Epithelial cell of esophagus (primary cell): ENCODE results near the gene CGB7.
A peak's percentile ranks its signal among the peaks of the same experiment; 100 is the strongest.

Source experiments
- DNase-seq: peaks from one replicate; pipeline ENCODE4 v3.0.0; 2010; ENCODE audit warnings: low read depth
- H3K4me3 ChIP-seq: 2 replicates; pipeline ENCODE4 v1.5.1; 2011; ENCODE audit warnings: mild to moderate bottlenecking, low read length, control low read depth
- TF ChIP-seq, protein P1 (sequence below): IDR thresholded peaks from 2 replicates; pipeline ENCODE4 v1.5.1; 2011; ENCODE audit warnings: low read depth, mild to moderate bottlenecking, low read length, control low read depth, inconsistent platforms; ENCODE audit not compliant: insufficient read depth; ENCODE audit errors: missing control alignments

The CGB7 gene

DNA sequence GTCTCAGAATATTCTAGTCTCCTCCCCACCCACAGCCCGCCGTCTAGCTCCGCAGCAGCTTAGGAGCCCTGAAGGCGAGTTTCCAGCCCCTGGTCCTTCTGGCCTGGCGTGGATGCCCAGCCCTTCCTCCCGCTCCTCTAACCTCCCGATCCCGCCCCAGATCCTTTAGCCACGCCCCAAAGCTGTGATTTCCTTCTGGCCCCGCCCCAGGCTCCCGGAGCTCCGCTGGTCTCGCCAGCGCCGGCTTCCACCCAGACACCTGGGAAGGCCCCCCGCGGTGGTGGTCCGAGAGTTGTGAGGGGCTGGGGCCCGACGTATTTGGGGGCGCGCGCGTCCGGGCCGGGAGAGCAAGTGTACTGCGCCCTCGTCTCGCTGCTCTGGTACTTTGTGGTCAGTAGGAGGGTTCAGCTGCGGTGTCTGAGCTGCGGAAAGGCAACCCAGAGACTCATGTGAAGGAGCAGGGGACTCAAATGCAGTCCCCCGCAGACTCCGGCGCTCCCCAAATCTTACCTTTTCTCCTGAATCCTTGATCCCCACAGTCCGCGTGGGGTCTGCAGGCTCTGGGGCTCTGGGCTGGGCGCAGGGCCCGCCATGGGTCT, at the start of gene CGB7:
Gene CGB7, minus strand, starts transcription at position 114 of the 599 bp plus-strand sequence. CDS start 2,374 bp downstream, outside the sequence.
- DNase-seq = peak; percentile 73
- TF ChIP-seq, protein P1, sequence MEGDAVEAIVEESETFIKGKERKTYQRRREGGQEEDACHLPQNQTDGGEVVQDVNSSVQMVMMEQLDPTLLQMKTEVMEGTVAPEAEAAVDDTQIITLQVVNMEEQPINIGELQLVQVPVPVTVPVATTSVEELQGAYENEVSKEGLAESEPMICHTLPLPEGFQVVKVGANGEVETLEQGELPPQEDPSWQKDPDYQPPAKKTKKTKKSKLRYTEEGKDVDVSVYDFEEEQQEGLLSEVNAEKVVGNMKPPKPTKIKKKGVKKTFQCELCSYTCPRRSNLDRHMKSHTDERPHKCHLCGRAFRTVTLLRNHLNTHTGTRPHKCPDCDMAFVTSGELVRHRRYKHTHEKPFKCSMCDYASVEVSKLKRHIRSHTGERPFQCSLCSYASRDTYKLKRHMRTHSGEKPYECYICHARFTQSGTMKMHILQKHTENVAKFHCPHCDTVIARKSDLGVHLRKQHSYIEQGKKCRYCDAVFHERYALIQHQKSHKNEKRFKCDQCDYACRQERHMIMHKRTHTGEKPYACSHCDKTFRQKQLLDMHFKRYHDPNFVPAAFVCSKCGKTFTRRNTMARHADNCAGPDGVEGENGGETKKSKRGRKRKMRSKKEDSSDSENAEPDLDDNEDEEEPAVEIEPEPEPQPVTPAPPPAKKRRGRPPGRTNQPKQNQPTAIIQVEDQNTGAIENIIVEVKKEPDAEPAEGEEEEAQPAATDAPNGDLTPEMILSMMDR = no peak
- peak within 1 kb of the TSS; percentile 62 for H3K4me3 ChIP-seq

DNA sequence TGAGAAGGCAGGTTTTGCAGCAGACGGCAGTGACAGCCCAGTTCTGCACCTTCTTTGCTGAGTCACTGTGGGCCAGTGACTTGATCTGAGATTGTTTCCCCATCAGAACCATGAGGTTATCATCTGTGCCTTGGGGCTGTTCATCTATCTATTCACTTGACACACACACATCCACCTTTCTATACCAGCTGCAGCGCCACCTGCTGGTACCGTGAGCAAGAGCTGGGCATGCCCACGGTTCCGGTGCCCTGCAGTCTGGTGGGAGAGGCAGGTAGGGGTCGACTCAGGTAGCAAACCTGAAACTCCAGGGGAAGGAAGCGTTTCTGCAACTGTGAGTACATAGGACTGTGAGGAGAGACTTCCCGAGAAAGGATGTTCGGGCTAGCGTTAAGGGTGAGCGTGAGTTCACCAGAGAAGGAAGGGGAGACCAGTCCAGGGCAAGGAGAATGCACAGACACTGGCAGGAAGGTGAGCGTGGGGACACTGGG, 49.1 kb upstream of the CGB7 start:
- peak; percentile 85 for DNase-seq
- H3K4me3 ChIP-seq = no peak overlapping the region
- TF ChIP-seq, protein P1 = peak; percentile 95

DNA sequence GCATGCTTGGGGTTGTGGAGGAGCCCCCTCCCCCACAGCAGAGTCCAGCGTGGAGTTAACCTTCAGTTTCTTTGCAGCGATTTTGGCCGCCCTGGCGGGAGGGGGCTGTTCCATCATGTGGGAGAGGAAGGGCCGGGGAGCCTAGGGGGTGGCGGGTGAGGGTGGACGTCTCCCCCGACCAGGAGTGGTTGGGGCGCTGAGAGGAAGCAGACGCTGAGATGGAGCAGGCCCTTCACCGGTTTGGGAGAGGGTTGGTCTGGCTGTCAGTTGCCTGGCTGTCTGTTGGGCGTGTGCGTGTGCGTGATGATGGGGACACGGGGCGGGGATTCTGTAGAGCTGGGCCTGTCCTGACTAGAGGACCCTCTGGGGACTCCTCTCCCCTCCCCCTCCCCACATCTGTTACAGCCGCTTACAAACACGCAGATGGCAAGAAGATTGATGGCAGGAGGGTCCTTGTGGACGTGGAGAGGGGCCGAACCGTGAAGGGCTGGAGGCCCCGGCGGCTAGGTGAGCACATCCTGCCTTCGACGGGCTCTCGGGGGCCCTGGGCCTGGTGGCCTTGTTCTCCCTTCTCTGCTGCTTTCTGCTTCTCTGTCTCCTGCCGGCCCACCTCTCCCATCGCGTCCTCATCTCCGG, 46.8 kb upstream of the CGB7 start:
- no peak for DNase-seq
- H3K4me3 ChIP-seq = no peak overlapping the region
- TF ChIP-seq, protein P1 = no peak

DNA sequence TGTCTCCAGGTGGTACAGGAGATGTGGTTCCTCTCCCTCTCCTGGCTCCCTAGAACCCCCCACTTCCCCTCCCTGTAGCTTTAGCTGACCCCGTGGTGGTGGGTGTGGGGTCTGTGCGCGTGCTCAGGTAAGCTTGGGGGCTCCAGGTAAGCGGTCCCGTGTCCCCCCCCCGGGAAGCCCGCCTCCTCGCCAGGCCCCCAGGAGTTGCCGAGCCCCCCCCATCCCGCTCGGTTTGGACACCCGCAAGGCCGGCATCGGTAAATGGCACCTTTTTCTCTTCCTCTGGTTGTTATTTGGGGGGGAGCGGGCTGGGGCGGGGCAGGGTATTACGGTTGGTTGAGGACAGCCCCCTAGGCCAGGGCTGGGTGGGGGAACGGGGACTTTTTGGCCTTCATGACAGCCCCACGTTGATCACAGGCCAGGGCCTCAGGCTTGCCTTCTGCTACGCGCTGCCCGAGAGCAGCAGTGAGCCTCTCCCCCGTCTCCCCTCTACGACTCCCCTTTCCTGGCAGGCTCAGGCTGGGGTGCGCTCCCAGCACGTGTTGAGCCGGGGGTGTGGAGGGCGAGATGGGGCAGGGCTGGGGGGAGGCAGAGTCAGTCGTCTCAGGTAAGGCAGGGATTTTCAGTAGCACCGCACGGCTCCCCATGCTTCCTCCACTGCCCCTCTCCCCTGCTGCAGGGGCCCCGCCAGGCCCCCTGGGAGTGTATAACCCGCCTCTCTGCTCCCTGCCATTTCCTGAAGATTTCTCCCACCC, 46.0 kb upstream of the CGB7 start:
- DNase-seq = no peak
- TF ChIP-seq, protein P1 = no peak
- no peak overlapping the region for H3K4me3 ChIP-seq

DNA sequence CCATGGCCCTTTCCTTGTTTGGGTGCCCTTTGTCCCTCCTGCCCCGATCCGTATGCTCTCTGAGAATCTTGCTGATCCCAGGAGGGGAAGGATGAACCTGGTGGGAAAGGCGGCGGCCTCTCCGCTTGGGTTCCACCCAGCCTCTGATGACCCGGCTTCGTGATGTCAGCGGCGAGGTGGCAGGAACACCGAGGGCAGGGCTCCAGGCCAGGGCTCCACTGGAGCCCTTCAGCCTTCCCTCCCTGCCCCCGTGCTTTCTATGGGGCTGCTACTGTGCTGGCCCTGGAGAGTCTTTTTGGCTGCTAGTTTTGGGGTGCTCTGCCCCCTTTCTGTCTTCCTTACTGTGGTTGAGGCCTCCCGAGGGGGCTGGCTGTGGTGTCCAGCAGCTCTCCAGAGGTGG, 44.8 kb upstream of the CGB7 start:
- DNase-seq = no peak
- no peak overlapping the region for H3K4me3 ChIP-seq
- TF ChIP-seq, protein P1 = no peak

DNA sequence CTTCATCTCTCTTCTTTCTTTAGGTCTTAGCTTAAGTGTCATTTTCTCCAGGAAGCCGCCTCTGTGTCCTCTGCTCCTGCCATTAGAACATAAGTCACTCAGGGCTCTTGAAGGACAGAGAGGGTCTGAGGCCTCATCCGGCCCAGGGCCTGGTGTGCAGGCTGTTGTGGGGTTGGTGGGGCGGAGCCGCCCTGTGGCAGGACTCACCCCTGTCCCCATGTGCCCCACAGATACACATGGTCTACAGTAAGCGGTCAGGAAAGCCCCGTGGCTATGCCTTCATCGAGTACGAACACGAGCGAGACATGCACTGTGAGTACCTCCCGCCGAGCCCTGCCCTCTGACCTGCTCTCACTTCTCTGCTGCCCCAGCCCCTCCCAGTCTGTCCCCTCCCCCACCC, 43.6 kb upstream of the CGB7 start:
- H3K4me3 ChIP-seq = no peak overlapping the region
- DNase-seq = no peak
- TF ChIP-seq, protein P1 = no peak
